Bronchial epithelial cell (primary cell): Measurements from ENCODE around the gene RABEP1. TPM values are rescaled to one million over a fixed set of nuclear protein-coding genes. Genes with fewer than 3 reads are reported as not detected.

ENCODE experiments used
- DNase-seq: peaks from one replicate; pipeline ENCODE4 v3.0.0-alpha.2; 2010; ENCODE audit warnings: low read depth
- FAIRE-seq: peaks from 2 replicates; lab custom pipeline; 2011; peaks lifted over from hg19 to GRCh38; lab: Jason Lieb, UNC
- H3K27me3 ChIP-seq: 2 replicates; pipeline ENCODE4 v1.5.1; 2011; ENCODE audit warnings: low read length; ENCODE audit not compliant: control insufficient read depth, insufficient read depth
- H3K36me3 ChIP-seq: 2 replicates; pipeline ENCODE4 v1.5.1; 2011; ENCODE audit warnings: low read length; ENCODE audit not compliant: control insufficient read depth, insufficient read depth
- H3K4me3 ChIP-seq: 2 replicates; pipeline ENCODE4 v1.5.1; 2011; ENCODE audit warnings: mild to moderate bottlenecking, low read depth, low read length, control low read depth
- CTCF ChIP-seq: IDR thresholded peaks from 2 replicates; pipeline ENCODE4 v1.5.1; 2011; ENCODE audit warnings: mild to moderate bottlenecking, moderate library complexity, low read length, control low read depth, inconsistent platforms; ENCODE audit not compliant: insufficient read depth, severe bottlenecking
- total RNA-seq: library from RNA; depleted of rRNA; stranded (reverse); fragments of >200 nt; gene quantifications from 2 replicates; pipeline ENCODE4 v1.2.1, GENCODE V29; 2014

The RABEP1 gene
- total RNA-seq, 1 donor from 2014 or later: 41.1 TPM

GRCh38 chr17:5284681-5285080, 2.6 kb downstream of the RABEP1 start:
- Histone ChIP-seq H3K36me3 (no peaks in the 10 kb centered on the region), H3K4me3 (no peak overlapping the region), H3K27me3 (no peaks in the 10 kb centered on the region)
- DNase-seq (no peak), FAIRE-seq (no peak)
- TF ChIP-seq CTCF: no peak

GRCh38 chr17:5286846-5287245, 4.8 kb downstream of the RABEP1 start:
- no peak overlapping the region for H3K4me3 ChIP-seq
- H3K36me3 ChIP-seq: no peaks in the 10 kb centered on the region
- H3K27me3 ChIP-seq: no peaks in the 10 kb centered on the region
- DNase-seq: no peak
- TF ChIP-seq CTCF: no peak
- FAIRE-seq: no peak

- Histone ChIP-seq H3K36me3 (peaks cover 1% of the 10 kb centered on the region), H3K27me3 (no peaks in the 10 kb centered on the region), H3K4me3 (no peak overlapping the region)
- TF ChIP-seq CTCF: no peak
- FAIRE-seq: no peak
- DNase-seq: no peak
Observed at GRCh38 chr17:5291683-5292350, 9.7 kb downstream of the RABEP1 start.

GRCh38 chr17:5297245-5297644, 15.2 kb downstream of the RABEP1 start:
- Histone ChIP-seq H3K36me3 (peaks cover 2% of the 10 kb centered on the region), H3K27me3 (no peaks in the 10 kb centered on the region), H3K4me3 (no peak overlapping the region)
- DNase-seq (no peak), FAIRE-seq (no peak)
- TF ChIP-seq CTCF: peak; percentile 6

- no peak for TF ChIP-seq CTCF
- DNase-seq (no peak), FAIRE-seq (no peak)
- Histone ChIP-seq H3K36me3 (peaks cover 1% of the 10 kb centered on the region), H3K4me3 (no peak overlapping the region), H3K27me3 (no peaks in the 10 kb centered on the region)
Observed at GRCh38 chr17:5299383-5299782, 17.3 kb downstream of the RABEP1 start.

- no peak for DNase-seq
- Histone ChIP-seq H3K27me3 (no peaks in the 10 kb centered on the region), H3K4me3 (no peak overlapping the region), H3K36me3 (no peaks in the 10 kb centered on the region)
- no peak for TF ChIP-seq CTCF
- no peak for FAIRE-seq
Observed at GRCh38 chr17:5304636-5305035, 22.6 kb downstream of the RABEP1 start.
